GM23338 (cell line): ENCODE data around the gene MAP2K4. TPM values are rescaled to one million over a fixed set of nuclear protein-coding genes. Genes with fewer than 3 reads are reported as not detected.

Experiments used
- ATAC-seq: fragments of 200-7000 bp; cut with Tn5 transposase; 3 replicates; pipeline ENCODE4 v1.9.1; 2020
- DNase-seq: peaks from one replicate; pipeline ENCODE4 v3.0.0-alpha.2; 2015; ENCODE audit warnings: low spot score
- H2AFZ ChIP-seq: fragments of 200-600 bp; sonication (generic); 2 replicates; pipeline ENCODE4 v1.8.0; 2016; ENCODE audit warnings: antibody characterized with exemption, mild to moderate bottlenecking, moderate library complexity
- H3F3A ChIP-seq: fragments of 200-600 bp; sonication (generic); replicated peaks from 2 replicates; pipeline ENCODE4 v1.8.0; 2017; ENCODE audit warnings: antibody characterized with exemption, mixed run types, low read depth
- H3K27ac ChIP-seq: fragments of 200-600 bp; sonication (generic); 2 replicates; pipeline ENCODE4 v1.6.1; 2016; ENCODE audit warnings: low read depth
- H3K27me3 ChIP-seq: fragments of 200-600 bp; sonication (generic); 2 replicates; pipeline ENCODE4 v1.8.0; 2016; ENCODE audit warnings: mild to moderate bottlenecking, mixed run types, moderate library complexity; ENCODE audit not compliant: insufficient read depth
- H3K36me3 ChIP-seq: fragments of 200-600 bp; sonication (generic); 2 replicates; pipeline ENCODE4 v1.8.0; 2016; ENCODE audit warnings: mild to moderate bottlenecking; ENCODE audit not compliant: insufficient read depth
- H3K4me1 ChIP-seq: fragments of 200-600 bp; sonication (generic); 2 replicates; pipeline ENCODE4 v1.8.0; 2016; ENCODE audit warnings: mild to moderate bottlenecking, moderate library complexity; ENCODE audit not compliant: insufficient read depth
- H3K4me2 ChIP-seq: fragments of 200-600 bp; sonication (generic); 2 replicates; pipeline ENCODE4 v1.7.1; 2017; ENCODE audit warnings: mixed run types
- H3K4me3 ChIP-seq: fragments of 200-600 bp; sonication (generic); 2 replicates; pipeline ENCODE4 v1.6.1; 2016; ENCODE audit warnings: mixed run types
- H3K79me2 ChIP-seq: fragments of 200-600 bp; sonication (generic); replicated peaks from 2 replicates; pipeline ENCODE4 v1.8.0; 2017; ENCODE audit warnings: mild to moderate bottlenecking; ENCODE audit not compliant: insufficient read depth
- H3K9me2 ChIP-seq: fragments of 200-600 bp; sonication (generic); 2 replicates; pipeline ENCODE4 v1.8.0; 2017; ENCODE audit not compliant: insufficient read depth
- H4K20me1 ChIP-seq: fragments of 200-600 bp; sonication (generic); replicated peaks from 2 replicates; pipeline ENCODE4 v1.8.0; 2017; ENCODE audit warnings: mild to moderate bottlenecking; ENCODE audit not compliant: insufficient read depth
- H3K27ac Mint-ChIP-seq: 2 replicates; pipeline ENCODE4 v1.8.0; 2020; ENCODE audit warnings: inconsistent platforms, mild to moderate bottlenecking, moderate library complexity, mixed read lengths
- H3K27me3 Mint-ChIP-seq: 3 replicates; pipeline ENCODE4 v1.8.0; 2022; ENCODE audit warnings: low read depth, mild to moderate bottlenecking, moderate library complexity, mixed read lengths, inconsistent platforms; ENCODE audit not compliant: insufficient read depth, poor library complexity
- H3K36me3 Mint-ChIP-seq: 3 replicates; pipeline ENCODE4 v1.8.0; 2021; ENCODE audit warnings: low read depth, mild to moderate bottlenecking, inconsistent platforms, moderate library complexity, mixed read lengths
- H3K4me1 Mint-ChIP-seq: 3 replicates; pipeline ENCODE4 v1.8.0; 2020; ENCODE audit warnings: mild to moderate bottlenecking, inconsistent platforms, mixed read lengths
- H3K4me3 Mint-ChIP-seq: 3 replicates; pipeline ENCODE4 v1.8.0; 2021; ENCODE audit warnings: moderate library complexity, mild to moderate bottlenecking, inconsistent platforms, mixed read lengths
- H3K9me3 Mint-ChIP-seq: 3 replicates; pipeline ENCODE4 v1.8.0; 2020; ENCODE audit warnings: moderate library complexity, mild to moderate bottlenecking, inconsistent platforms, mixed read lengths
- CREB1 ChIP-seq: fragments of 250-450 bp; sonication (Bioruptor Pico); IDR thresholded peaks from 2 replicates; pipeline ENCODE4 v1.5.0; 2020; ENCODE audit warnings: low read depth, mild to moderate bottlenecking, moderate library complexity
- CTCF ChIP-seq, 2 experiments: fragments of 200-600 bp in 1 of 2; sonication (generic) in 1 of 2; conservative IDR thresholded peaks; 2 replicates each; pipeline versions ENCODE4 v1.5.1 to v1.6.1; 2016 to 2017; ENCODE audit warnings: antibody characterized with exemption in 2 of 2, low read depth in 2 of 2, mild to moderate bottlenecking in 2 of 2, moderate library complexity in 1 of 2
- ETS1 ChIP-seq: IDR thresholded peaks from 2 replicates; pipeline ENCODE4 v1.6.1; 2016; ENCODE audit warnings: antibody characterized with exemption
- EZH2 ChIP-seq: fragments of 200-600 bp; sonication (generic); IDR thresholded peaks from one replicate; pipeline ENCODE4 v1.8.0; 2017; ENCODE audit warnings: antibody characterized with exemption, mild to moderate bottlenecking, low read depth; ENCODE audit not compliant: unreplicated experiment
- EZH2phosphoT487 ChIP-seq: fragments of 200-600 bp; sonication (generic); IDR thresholded peaks from one replicate; pipeline ENCODE4 v1.8.1; 2018; ENCODE audit warnings: antibody characterized with exemption; ENCODE audit not compliant: unreplicated experiment
- JUNB ChIP-seq: IDR thresholded peaks from one replicate; pipeline ENCODE4 v1.6.1; 2016; ENCODE audit warnings: antibody characterized with exemption; ENCODE audit not compliant: unreplicated experiment
- POLR2AphosphoS5 ChIP-seq: IDR thresholded peaks from 2 replicates; pipeline ENCODE4 v1.6.1; 2016; ENCODE audit warnings: antibody characterized with exemption, low read depth
- REST ChIP-seq: IDR thresholded peaks from one replicate; pipeline ENCODE4 v1.6.1; 2018; ENCODE audit warnings: antibody characterized with exemption; ENCODE audit not compliant: unreplicated experiment
- STAT1 ChIP-seq: IDR thresholded peaks from one replicate; pipeline ENCODE4 v1.6.1; 2016; ENCODE audit warnings: antibody characterized with exemption; ENCODE audit not compliant: unreplicated experiment
- ZNF114 ChIP-seq: fragments of 250-450 bp; sonication (Bioruptor Pico); IDR thresholded peaks from 2 replicates; pipeline ENCODE4 v1.5.0; 2020; ENCODE audit warnings: mild to moderate bottlenecking, moderate library complexity
- ZNF331 ChIP-seq: fragments of 250-450 bp; sonication (Bioruptor Pico); IDR thresholded peaks from 2 replicates; pipeline ENCODE4 v1.5.0; 2020; ENCODE audit warnings: low read depth, mild to moderate bottlenecking, moderate library complexity
- ZNF462 ChIP-seq: fragments of 250-450 bp; sonication (Bioruptor Pico); IDR thresholded peaks from 2 replicates; pipeline ENCODE4 v1.5.0; 2020; ENCODE audit warnings: mild to moderate bottlenecking, moderate library complexity
- polyA plus RNA-seq: library from polyadenylated mRNA; unstranded; fragments of >200 nt; fragmentation: Nextera tagmentation; extraction: Ambion mirVana; gene quantifications from 2 replicates; pipeline ENCODE4 v1.2.1, GENCODE V29; 2016
- total RNA-seq: library from RNA; depleted of rRNA; stranded (reverse); fragments of >200 nt; shearing (Covaris generic); gene quantifications from 2 replicates; pipeline ENCODE4 v1.2.3, GENCODE V29; 2014

Gene MAP2K4
- total and polyA plus RNA-seq, 2 experiments from 2014 or later = 25.3 to 36.4 TPM

- H3K4me1 Mint-ChIP-seq = peaks cover 15% of the 10 kb centered on the region; the same call in 2 of the 3 replicates
- no peak overlapping the region for H3K4me3 Mint-ChIP-seq
- no peak overlapping the region for H2AFZ ChIP-seq
Observed at GRCh38 chr17:12104831-12105230, 84.2 kb downstream of the MAP2K4 start.

More at GRCh38 chr17:12104831-12105230, 84.2 kb downstream of the MAP2K4 start:
- DNase-seq (no peak), ATAC-seq (no peak)
- Histone ChIP-seq H3K36me3 (no peaks in the 10 kb centered on the region), H3K27ac (no peak overlapping the region), H3K79me2 (peaks cover 29% of the 10 kb centered on the region), H3K9me2 (no peaks in the 10 kb centered on the region), H4K20me1 (no peaks in the 10 kb centered on the region; the same call in 1 of the 2 replicates), H3K4me3 (no peak overlapping the region), H3K4me1 (peaks cover 10% of the 10 kb centered on the region; the same call in 1 of the 2 replicates), H3K27me3 (no peaks in the 10 kb centered on the region), H3F3A (no peaks in the 10 kb centered on the region), H3K4me2 (no peak overlapping the region)
- no peaks in the 10 kb centered on the region for H3K9me3 Mint-ChIP-seq
- TF ChIP-seq REST = no peak
- TF ChIP-seq ZNF114 = no peak
- TF ChIP-seq ETS1 = no peak
- TF ChIP-seq ZNF462 (CRISPR knock-in tag) = no peak
- no peak for TF ChIP-seq EZH2phosphoT487
- no peak for TF ChIP-seq EZH2
- TF ChIP-seq CTCF (conservative IDR thresholded peaks at IDR 0.05; ENCODE audit: low read depth in 2 of 2) = no peak
- no peak for TF ChIP-seq JUNB
- no peak for TF ChIP-seq STAT1
- TF ChIP-seq CREB1 (CRISPR knock-in tag) = no peak
- TF ChIP-seq ZNF331 = no peak
- TF ChIP-seq POLR2AphosphoS5 = no peak
- H3K27ac Mint-ChIP-seq = no peak overlapping the region; the same call in 1 of the 2 replicates
- peaks cover 15% of the 10 kb centered on the region; the same call in 1 of the 3 replicates for H3K36me3 Mint-ChIP-seq
- H3K27me3 Mint-ChIP-seq = peaks cover 1% of the 10 kb centered on the region
